Endothelial cell of umbilical vein (primary cell): ENCODE measurements around the gene SLC7A4. TPM values are rescaled to one million over a fixed set of nuclear protein-coding genes. Genes with fewer than 3 reads are reported as not detected.

Experiments
- BruUV-seq: library from RNA; stranded (reverse); fragments of 400-500 nt; replicated peaks from 2 replicates; lab custom pipeline; 2021; lab: Mats Ljungman, UMichigan
- CTCF ChIA-PET: fragments of 300-600, 350-600 bp; sonication (Branson Sonifier 250); formaldehyde crosslinking; loops from one replicate; lab custom pipeline; 2021; ENCODE audit warnings: antibody characterized with exemption, inconsistent platforms; lab: Charles Lee
- POLR2A ChIA-PET: fragments of 300-600, 350-600 bp; sonication (Branson Sonifier 250); formaldehyde crosslinking; loops from one replicate; lab custom pipeline; 2021; ENCODE audit warnings: antibody characterized with exemption, inconsistent platforms; lab: Charles Lee
- DNase-seq: peaks from one replicate; pipeline ENCODE4 v3.0.0-alpha.2; 2011; ENCODE audit warnings: low read depth, low spot score
- FAIRE-seq: peaks from 2 replicates; lab custom pipeline; 2011; peaks lifted over from hg19 to GRCh38; lab: Jason Lieb, UNC
- H2AFZ ChIP-seq: 2 replicates; pipeline ENCODE4 v1.6.0; 2012; ENCODE audit warnings: low read depth, low read length, control low read depth, inconsistent platforms
- H3K27ac ChIP-seq: 2 replicates; pipeline ENCODE4 v1.5.1; 2011; ENCODE audit warnings: low read depth, mild to moderate bottlenecking, control low read depth, low read length, moderate library complexity; ENCODE audit not compliant: insufficient read depth
- H3K27me3 ChIP-seq, 2 experiments: 2 replicates each; pipeline versions ENCODE4 v1.6.0 to v1.6.1; 2011; ENCODE audit warnings: low read length in 2 of 2, mixed read lengths in 1 of 2; ENCODE audit not compliant: control insufficient read depth in 2 of 2, insufficient read depth in 2 of 2
- H3K36me3 ChIP-seq, 2 experiments: 2 replicates in 1 of 2; 3 replicates in 1 of 2; pipeline ENCODE4 v1.5.1; 2011; ENCODE audit warnings: low read length in 2 of 2, mild to moderate bottlenecking in 1 of 2, moderate library complexity in 1 of 2; ENCODE audit not compliant: control insufficient read depth in 2 of 2, insufficient read depth in 2 of 2; ENCODE audit errors: extremely low read depth in 1 of 2
- H3K4me1 ChIP-seq: 3 replicates; pipeline ENCODE4 v1.5.1; 2011; ENCODE audit warnings: mild to moderate bottlenecking, low read length; ENCODE audit not compliant: control insufficient read depth, insufficient read depth; ENCODE audit errors: extremely low read depth
- H3K4me2 ChIP-seq: 2 replicates; pipeline ENCODE4 v1.6.1; 2011; ENCODE audit warnings: low read length, control low read depth, mixed read lengths; ENCODE audit not compliant: insufficient read depth
- H3K4me3 ChIP-seq, 3 experiments: fragments of 200-600 bp in 1 of 3; sonication (generic), shearing (Covaris generic) in 1 of 3; replicated peaks in 1 of 3; 2 replicates each; pipeline ENCODE4 v1.5.1; 2011 to 2016; ENCODE audit warnings: control low read depth in 3 of 3, low read length in 3 of 3, mild to moderate bottlenecking in 2 of 3, inconsistent platforms in 1 of 3, low read depth in 1 of 3, moderate library complexity in 1 of 3; ENCODE audit not compliant: insufficient read depth in 1 of 3
- H3K79me2 ChIP-seq: 2 replicates; pipeline ENCODE4 v1.6.0; 2012; ENCODE audit warnings: low read length, inconsistent platforms; ENCODE audit not compliant: control insufficient read depth, insufficient read depth
- H3K9ac ChIP-seq: replicated peaks from 2 replicates; pipeline ENCODE3; 2011; ENCODE audit warnings: low read length, control low read depth; ENCODE audit not compliant: insufficient read depth; ENCODE audit errors: extremely low read depth
- H3K9me1 ChIP-seq: replicated peaks from 3 replicates; pipeline ENCODE4 v1.6.0; 2011; ENCODE audit warnings: mild to moderate bottlenecking, low read length; ENCODE audit not compliant: control insufficient read depth, insufficient read depth; ENCODE audit errors: extremely low read depth
- H3K9me3 ChIP-seq: replicated peaks from 2 replicates; pipeline ENCODE4 v1.5.1; 2012; ENCODE audit warnings: low read length, inconsistent platforms; ENCODE audit not compliant: control insufficient read depth, insufficient read depth
- H4K20me1 ChIP-seq: replicated peaks from 2 replicates; pipeline ENCODE3; 2011; ENCODE audit warnings: mild to moderate bottlenecking, low read length; ENCODE audit not compliant: control insufficient read depth, insufficient read depth; ENCODE audit errors: extremely low read depth
- CTCF ChIP-seq, 2 donors: IDR thresholded peaks; 1 replicate in 1 of 2; 2 replicates in 1 of 2; pipeline ENCODE4 v1.5.1; 2011; ENCODE audit warnings: low read length in 2 of 2, mild to moderate bottlenecking in 2 of 2, moderate library complexity in 2 of 2, control low read depth in 1 of 2, inconsistent platforms in 1 of 2, low read depth in 1 of 2; ENCODE audit not compliant: insufficient read depth in 1 of 2; ENCODE audit errors: extremely low read depth in 1 of 2
- FOS ChIP-seq: IDR thresholded peaks from 2 replicates; pipeline ENCODE4 v1.6.1; 2011; ENCODE audit warnings: mild to moderate bottlenecking, low read length, moderate library complexity, borderline replicate concordance; ENCODE audit not compliant: insufficient read depth
- GATA2 ChIP-seq: IDR thresholded peaks from 2 replicates; pipeline ENCODE4 v1.7.0; 2011; ENCODE audit warnings: low read depth, mild to moderate bottlenecking, moderate library complexity, mixed read lengths, low read length; ENCODE audit not compliant: insufficient read length, insufficient read depth
- JUN ChIP-seq: IDR thresholded peaks from 2 replicates; pipeline ENCODE4 v1.6.1; 2011; ENCODE audit warnings: borderline replicate concordance, low read depth; ENCODE audit not compliant: insufficient read length, insufficient read depth
- MAX ChIP-seq: IDR thresholded peaks from 2 replicates; pipeline ENCODE4 v1.6.1; 2011; ENCODE audit not compliant: insufficient read depth, insufficient read length
- MYC ChIP-seq: IDR thresholded peaks from one replicate; pipeline ENCODE4 v1.6.1; 2011; ENCODE audit warnings: mild to moderate bottlenecking, low read depth, low read length
- POLR2A ChIP-seq: IDR thresholded peaks from 2 replicates; pipeline ENCODE4 v1.6.1; 2012; ENCODE audit warnings: low read depth, mild to moderate bottlenecking, control low read depth, low read length
- dilution Hi-C: fragments of 300-500 bp; cut with MboI; formaldehyde crosslinking; loops from one replicate; pipeline ENCODE4 v1.15.0; 2019; ENCODE audit warnings: low sequenced_read_pairs; ENCODE audit not compliant: extremely low pct_ligation_motif_present
- intact Hi-C: fragments of 100-400 bp; cut with micrococcal nuclease; formaldehyde crosslinking; loops from one replicate; pipeline ENCODE4 v1.10.0; 2022
- polyA plus RNA-seq, 4 experiments: library from polyadenylated mRNA; depleted of rRNA in 3 of 4; stranded (reverse) in 3 of 4; unstranded in 1 of 4; fragments of >200 nt; gene quantifications; 2 replicates each; pipeline versions ENCODE4 v1.2.1 to v1.2.3, GENCODE V29; 2011 to 2012; ENCODE audit warnings: missing spikeins in 1 of 4
- total RNA-seq: library from RNA; stranded (reverse); gene quantifications from 2 replicates; pipeline ENCODE4 v1.2.3, GENCODE V29; 2021

Gene SLC7A4
- total and polyA plus RNA-seq, 2 donors (not counting 3 experiments of a cell fraction or from before 2014, with no cell fraction given), result not detected

- dilution Hi-C loops, result no loop called here
- peaks cover 3 to 29% of the 10 kb centered on the region in 2 experiments for H3K36me3 ChIP-seq
Observed at GRCh38 chr22:20987375-20987774, 45.0 kb downstream of the SLC7A4 start.

More at GRCh38 chr22:20987375-20987774, 45.0 kb downstream of the SLC7A4 start:
- H3K27me3 ChIP-seq, result no peaks in the 10 kb centered on the region
- DNase-seq (no peak), FAIRE-seq (no peak)
- no peaks in the 10 kb centered on the region for H3K9me3 ChIP-seq
- no peak overlapping the region for H3K9ac ChIP-seq
- peaks cover 5% of the 10 kb centered on the region for H3K4me1 ChIP-seq
- no TSS peak for BruUV-seq
- no peak overlapping the region for H3K4me2 ChIP-seq
- peaks cover 16% of the 10 kb centered on the region for H3K79me2 ChIP-seq
- H2AFZ ChIP-seq, result no peak overlapping the region
- CTCF ChIA-PET, result no interaction called here
- H3K27ac ChIP-seq, result no peak overlapping the region
- no peak overlapping the region for H3K4me3 ChIP-seq
- intact Hi-C loops, result no loop called here
- H3K9me1 ChIP-seq, result no peaks in the 10 kb centered on the region
- POLR2A ChIA-PET, result no interaction called here
- no peak for TF ChIP-seq CTCF (IDR thresholded peaks at IDR 0.05; ENCODE audit: extremely low read depth in 1 of 2, insufficient read depth in 1 of 2, low read depth in 1 of 2, low read length in 2 of 2)
- TF ChIP-seq POLR2A, result no peak
- no peak for TF ChIP-seq MYC
- no peak for TF ChIP-seq MAX
- TF ChIP-seq FOS, result no peak
- no peak for TF ChIP-seq JUN
- TF ChIP-seq GATA2, result no peak
- H4K20me1 ChIP-seq, result no peaks in the 10 kb centered on the region
